ENCODE data around the gene FNBP1. TPM values are rescaled to one million over a fixed set of nuclear protein-coding genes. Genes with fewer than 3 reads are reported as not detected.

FNBP1 gene
- polyA plus RNA-seq, 3 donors, result 37.6 to 60.7 (median 51.4) TPM

- peak; percentile 12 to 55 (median 37) for DNase-seq
- no peak overlapping the region for H3K9ac ChIP-seq (ENCODE audit: insufficient read depth, low read length, poor library complexity, severe bottlenecking)
- no peaks in the 10 kb centered on the region for H3K9me3 ChIP-seq (replicated peaks in 1 of 2; ENCODE audit: control insufficient read depth in 1 of 2, insufficient read depth in 1 of 2, low read length in 2 of 2)
- H3K4me3 ChIP-seq (replicated peaks in 1 of 3; ENCODE audit: low read depth in 2 of 3, low read length in 3 of 3), result no peak overlapping the region
- WGBS (ENCODE audit: insufficient coverage), result 57% methylated on average over 3 of the region's 8 CpGs
- Mint-ChIP-seq H3K9me3 (peaks cover 0 to 5% (median 2%) of the 10 kb centered on the region in 7 donors), H3K36me3 (peaks cover 78 to 93% of the 10 kb centered on the region in 2 donors), H3K4me3 (no peak overlapping the region), H3K27ac (peak overlapping the region; percentile 1 to 88 (median 63)), H3K27me3 (ENCODE audit: low read depth in 3 of 3) (peaks cover 0 to 3% (median 1%) of the 10 kb centered on the region in 3 donors), H3K4me1 (peaks cover 20% of the 10 kb centered on the region)
- no peaks in the 10 kb centered on the region for H3K27me3 ChIP-seq (ENCODE audit: control insufficient read depth in 2 of 2, insufficient read depth in 2 of 2, low read length in 2 of 2)
- H4K20me1 ChIP-seq (ENCODE audit: insufficient read depth, low read length), result peaks cover 5% of the 10 kb centered on the region
- no peak overlapping the region for H2AFZ ChIP-seq (ENCODE audit: insufficient read depth, low read depth, low read length, poor library complexity, severe bottlenecking)
- peaks cover 53 to 83% of the 10 kb centered on the region in 2 donors for H3K36me3 ChIP-seq (replicated peaks in 1 of 2; ENCODE audit: control insufficient read depth in 1 of 2, insufficient read depth in 2 of 2, low read length in 2 of 2)
- H3K27ac ChIP-seq (ENCODE audit: low read depth in 1 of 2, low read length in 2 of 2), result peak overlapping the region; percentile 16 to 50
- intact Hi-C loops (cut with micrococcal nuclease), result no loop called here
- TF ChIP-seq CTCF (IDR thresholded peaks at IDR 0.05), result no peak
- peaks cover 21 to 26% of the 10 kb centered on the region in 2 donors for H3K4me1 ChIP-seq (ENCODE audit: control insufficient read depth in 1 of 2, insufficient read depth in 2 of 2, low read length in 2 of 2)
- peaks cover 8% of the 10 kb centered on the region for H3K79me2 ChIP-seq (ENCODE audit: insufficient read depth, low read length)
- H3K4me2 ChIP-seq (replicated peaks; ENCODE audit: extremely low read depth, low read length, poor library complexity, severe bottlenecking), result no peak overlapping the region
These were observed 144.8 kb downstream of the FNBP1 start for GRCh38 chr9:129898185-129898584.

- Histone ChIP-seq H3K9ac (ENCODE audit: insufficient read depth, low read length, poor library complexity, severe bottlenecking) (no peak overlapping the region), H3K4me2 (replicated peaks; ENCODE audit: extremely low read depth, low read length, poor library complexity, severe bottlenecking) (no peak overlapping the region), H3K27me3 (ENCODE audit: control insufficient read depth in 2 of 2, insufficient read depth in 2 of 2, low read length in 2 of 2) (no peaks in the 10 kb centered on the region), H2AFZ (ENCODE audit: insufficient read depth, low read depth, low read length, poor library complexity, severe bottlenecking) (no peak overlapping the region), H3K9me3 (replicated peaks in 1 of 2; ENCODE audit: control insufficient read depth in 1 of 2, insufficient read depth in 1 of 2, low read length in 2 of 2) (no peaks in the 10 kb centered on the region), H3K4me3 (replicated peaks in 1 of 3; ENCODE audit: low read depth in 2 of 3, low read length in 3 of 3) (no peak overlapping the region), H4K20me1 (ENCODE audit: insufficient read depth, low read length) (peaks cover 5% of the 10 kb centered on the region), H3K36me3 (replicated peaks in 1 of 2; ENCODE audit: control insufficient read depth in 1 of 2, insufficient read depth in 2 of 2, low read length in 2 of 2) (peaks cover 47 to 74% of the 10 kb centered on the region in 2 donors), H3K79me2 (ENCODE audit: insufficient read depth, low read length) (peaks cover 6% of the 10 kb centered on the region), H3K4me1 (ENCODE audit: control insufficient read depth in 1 of 2, insufficient read depth in 2 of 2, low read length in 2 of 2) (peaks cover 21 to 26% of the 10 kb centered on the region in 2 donors), H3K27ac (ENCODE audit: low read depth in 1 of 2, low read length in 2 of 2) (no peak overlapping the region)
- Mint-ChIP-seq H3K9me3 (peaks cover 0 to 5% (median 2%) of the 10 kb centered on the region in 7 donors), H3K27ac (peak overlapping the region in 3 of 7 donors; percentile 12 to 46 (median 40)), H3K4me1 (peaks cover 24% of the 10 kb centered on the region), H3K27me3 (ENCODE audit: low read depth in 3 of 3) (peaks cover 0 to 3% (median 1%) of the 10 kb centered on the region in 3 donors), H3K36me3 (peaks cover 76 to 90% of the 10 kb centered on the region in 2 donors), H3K4me3 (no peak overlapping the region)
- no peak for DNase-seq
- intact Hi-C loops (cut with micrococcal nuclease), result no loop called here
- WGBS (ENCODE audit: insufficient coverage), result 100% methylated on average over 2 of the region's 6 CpGs
- TF ChIP-seq CTCF (IDR thresholded peaks at IDR 0.05), result no peak
These were observed 145.7 kb downstream of the FNBP1 start for GRCh38 chr9:129897263-129897662.
